ENCODE data around the gene MGAT5.

The MGAT5 gene

GRCh38 chr2:134333646-134334189, 79.8 kb downstream of the MGAT5 start:
- H3K36me3 ChIP-seq (ENCODE audit: control insufficient read depth, insufficient read depth, low read length): no peaks in the 10 kb centered on the region
- no peaks in the 10 kb centered on the region for H3K9me3 ChIP-seq (ENCODE audit: control insufficient read depth, low read length)
- no peaks in the 10 kb centered on the region for H3K27me3 ChIP-seq (ENCODE audit: control insufficient read depth, insufficient read depth, low read length)
- H3K4me2 ChIP-seq (ENCODE audit: low read length): no peak overlapping the region
- H3K9ac ChIP-seq: no peak overlapping the region
- peaks cover 3% of the 10 kb centered on the region for H3K4me1 ChIP-seq
- H3K4me3 ChIP-seq (ENCODE audit: low read depth, low read length): no peak overlapping the region
- no peak overlapping the region for H3K27ac ChIP-seq
- H3K79me2 ChIP-seq: no peaks in the 10 kb centered on the region
- no peak overlapping the region for H2AFZ ChIP-seq
- TF ChIP-seq CTCF (IDR thresholded peaks at IDR 0.05): no peak

GRCh38 chr2:134334542-134335353, 80.9 kb downstream of the MGAT5 start:
- Histone ChIP-seq H3K4me1 (peaks cover 3% of the 10 kb centered on the region), H3K79me2 (no peaks in the 10 kb centered on the region), H3K27ac (no peak overlapping the region), H3K4me2 (ENCODE audit: low read length) (no peak overlapping the region), H3K9ac (no peak overlapping the region), H2AFZ (no peak overlapping the region), H3K27me3 (ENCODE audit: control insufficient read depth, insufficient read depth, low read length) (no peaks in the 10 kb centered on the region), H3K4me3 (ENCODE audit: low read depth, low read length) (no peak overlapping the region), H3K9me3 (ENCODE audit: control insufficient read depth, low read length) (no peaks in the 10 kb centered on the region), H3K36me3 (ENCODE audit: control insufficient read depth, insufficient read depth, low read length) (no peaks in the 10 kb centered on the region)
- TF ChIP-seq CTCF (IDR thresholded peaks at IDR 0.05): no peak

- no peak for TF ChIP-seq CTCF (IDR thresholded peaks at IDR 0.05)
- H2AFZ ChIP-seq: no peak overlapping the region
- peaks cover 3% of the 10 kb centered on the region for H3K4me1 ChIP-seq
- no peaks in the 10 kb centered on the region for H3K27me3 ChIP-seq (ENCODE audit: control insufficient read depth, insufficient read depth, low read length)
- no peaks in the 10 kb centered on the region for H3K36me3 ChIP-seq (ENCODE audit: control insufficient read depth, insufficient read depth, low read length)
- H3K4me2 ChIP-seq (ENCODE audit: low read length): no peak overlapping the region
- no peak overlapping the region for H3K9ac ChIP-seq
- no peak overlapping the region for H3K4me3 ChIP-seq (ENCODE audit: low read depth, low read length)
- no peaks in the 10 kb centered on the region for H3K9me3 ChIP-seq (ENCODE audit: control insufficient read depth, low read length)
- no peak overlapping the region for H3K27ac ChIP-seq
- no peaks in the 10 kb centered on the region for H3K79me2 ChIP-seq
These were observed 81.7 kb downstream of the MGAT5 start for GRCh38 chr2:134335601-134336000.

- Histone ChIP-seq H3K9ac (no peak overlapping the region), H3K79me2 (no peaks in the 10 kb centered on the region), H3K36me3 (ENCODE audit: control insufficient read depth, insufficient read depth, low read length) (no peaks in the 10 kb centered on the region), H3K4me2 (ENCODE audit: low read length) (no peak overlapping the region), H3K9me3 (ENCODE audit: control insufficient read depth, low read length) (no peaks in the 10 kb centered on the region), H3K27ac (no peak overlapping the region), H3K27me3 (ENCODE audit: control insufficient read depth, insufficient read depth, low read length) (no peaks in the 10 kb centered on the region), H3K4me1 (peaks cover 3% of the 10 kb centered on the region), H3K4me3 (ENCODE audit: low read depth, low read length) (no peak overlapping the region), H2AFZ (no peak overlapping the region)
- no peak for TF ChIP-seq CTCF (IDR thresholded peaks at IDR 0.05)
These were observed 82.5 kb downstream of the MGAT5 start for GRCh38 chr2:134336352-134336751.

GRCh38 chr2:134336921-134337320, 83.0 kb downstream of the MGAT5 start:
- Histone ChIP-seq H3K9ac (no peak overlapping the region), H2AFZ (no peak overlapping the region), H3K9me3 (ENCODE audit: control insufficient read depth, low read length) (no peaks in the 10 kb centered on the region), H3K27me3 (ENCODE audit: control insufficient read depth, insufficient read depth, low read length) (no peaks in the 10 kb centered on the region), H3K4me3 (ENCODE audit: low read depth, low read length) (no peak overlapping the region), H3K79me2 (no peaks in the 10 kb centered on the region), H3K36me3 (ENCODE audit: control insufficient read depth, insufficient read depth, low read length) (no peaks in the 10 kb centered on the region), H3K4me1 (peaks cover 3% of the 10 kb centered on the region), H3K4me2 (ENCODE audit: low read length) (no peak overlapping the region), H3K27ac (no peak overlapping the region)
- TF ChIP-seq CTCF (IDR thresholded peaks at IDR 0.05): no peak

All from parathyroid adenoma (tissue), 2 donors.